Transverse colon (tissue), 4 donors: ENCODE measurements around the gene PLEKHG2. TPM values are rescaled to one million over a fixed set of nuclear protein-coding genes. Genes with fewer than 3 reads are reported as not detected.

Experiments used
- DNase-seq: peaks from one replicate; pipeline ENCODE4 v3.0.0-alpha.2; 2019
- H3K27ac ChIP-seq, 4 donors: fragments of 200-600 bp; sonication (generic); 2 replicates each; pipeline ENCODE4 v1.5.1; 2016 to 2018; ENCODE audit warnings: inconsistent platforms in 4 of 4
- H3K27me3 ChIP-seq: fragments of 200-600 bp; sonication (generic); 2 replicates; pipeline ENCODE4 v1.5.1; 2017; ENCODE audit warnings: inconsistent platforms
- H3K36me3 ChIP-seq, 4 donors: fragments of 200-600 bp; sonication (generic); 2 replicates each; pipeline ENCODE4 v1.5.1; 2017 to 2019; ENCODE audit warnings: inconsistent platforms in 4 of 4
- H3K4me1 ChIP-seq, 4 donors: fragments of 200-600 bp; sonication (generic); 2 replicates each; pipeline ENCODE4 v1.5.1; 2017 to 2020; ENCODE audit warnings: inconsistent platforms in 4 of 4
- H3K4me3 ChIP-seq, 4 donors: fragments of 200-600 bp; sonication (generic); 1 replicate in 1 of 4; 2 replicates in 3 of 4; pipeline versions ENCODE4 v1.5.1 to v1.6.1; 2017 to 2019; ENCODE audit warnings: inconsistent platforms in 4 of 4
- H3K9me3 ChIP-seq, 2 donors: fragments of 200-600 bp; sonication (generic); 2 replicates each; pipeline ENCODE4 v1.5.1; 2017 to 2019; ENCODE audit warnings: inconsistent platforms in 2 of 2
- EP300 ChIP-seq: sonication (generic); formaldehyde crosslinking; IDR thresholded peaks from one replicate; pipeline ENCODE4 v1.6.1; 2017; ENCODE audit warnings: antibody characterized with exemption, low read depth
- POLR2A ChIP-seq: fragments of 450-650 bp; IDR thresholded peaks from one replicate; pipeline ENCODE4 v1.6.1; 2016; ENCODE audit warnings: antibody characterized with exemption, mild to moderate bottlenecking, moderate library complexity
- POLR2AphosphoS5 ChIP-seq, 3 donors: sonication (generic); formaldehyde crosslinking; IDR thresholded peaks; one replicate each; pipeline ENCODE4 v1.6.1; 2016; ENCODE audit warnings: antibody characterized with exemption in 3 of 3
- WGBS, 2 donors: methylation state at CpG; one replicate each; pipeline ENCODE4 v1.1.5; 2018; ENCODE audit warnings: low coverage in 1 of 2; 5-methylcytosine and 5-hydroxymethylcytosine counted together
- in situ Hi-C, 4 donors: fragments of 200-750 bp; cut with MboI; loops; one replicate each; pipeline versions ENCODE4 v1.15.0 to v1.15.1; 2017; ENCODE audit warnings: low sequenced_read_pairs in 3 of 4, low pct_ligation_motif_present in 1 of 4, low pct_unique_long_range_greater_than_20kb in 1 of 4
- intact Hi-C: fragments of 100-400 bp; cut with DNase I; formaldehyde crosslinking; loops from one replicate; pipeline ENCODE4 v1.15.1; 2023; ENCODE audit warnings: low total_unique reads
- total RNA-seq, 4 donors: library from RNA; depleted of rRNA; stranded (reverse); fragments of >200 nt; gene quantifications; one replicate each; pipeline ENCODE4 v1.1.0, GENCODE V29; 2016
- TF ChIP-seq, protein P1 (sequence below), 5 experiments: fragments of 200-600 bp in 3 of 5; fragments of 450-650 bp in 2 of 5; sonication (generic) in 3 of 5; IDR thresholded peaks; 1 replicate in 2 of 5; 2 replicates in 3 of 5; pipeline ENCODE4 v1.5.1; 2016 to 2017; ENCODE audit warnings: antibody characterized with exemption in 5 of 5, inconsistent platforms in 3 of 5, mild to moderate bottlenecking in 2 of 5, moderate library complexity in 1 of 5

Gene PLEKHG2
- total RNA-seq, 4 donors from 2014 or later: 6.1 to 27.7 (median 11.9) TPM

DNA sequence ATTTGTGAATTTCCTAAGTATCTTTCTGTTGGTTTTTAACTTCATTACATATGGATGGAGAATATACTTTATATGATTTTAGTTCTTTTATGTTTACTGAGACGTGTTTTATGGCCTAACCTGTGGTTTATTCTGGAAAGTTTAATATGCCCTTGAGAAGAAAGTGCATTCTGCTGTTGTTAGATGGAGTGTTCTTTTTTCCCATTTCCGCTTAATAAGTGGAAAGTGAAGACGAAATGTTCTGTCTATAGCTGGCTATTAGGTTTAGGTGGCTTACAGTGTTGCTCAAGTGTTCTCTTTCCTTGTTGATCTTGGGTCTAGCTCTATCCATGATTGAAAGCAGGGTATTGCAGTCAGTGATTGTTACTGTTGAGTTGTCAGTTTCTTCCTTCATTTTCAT, 50.9 kb downstream of the PLEKHG2 start:
- H3K9me3 ChIP-seq: no peaks in the 10 kb centered on the region

DNA sequence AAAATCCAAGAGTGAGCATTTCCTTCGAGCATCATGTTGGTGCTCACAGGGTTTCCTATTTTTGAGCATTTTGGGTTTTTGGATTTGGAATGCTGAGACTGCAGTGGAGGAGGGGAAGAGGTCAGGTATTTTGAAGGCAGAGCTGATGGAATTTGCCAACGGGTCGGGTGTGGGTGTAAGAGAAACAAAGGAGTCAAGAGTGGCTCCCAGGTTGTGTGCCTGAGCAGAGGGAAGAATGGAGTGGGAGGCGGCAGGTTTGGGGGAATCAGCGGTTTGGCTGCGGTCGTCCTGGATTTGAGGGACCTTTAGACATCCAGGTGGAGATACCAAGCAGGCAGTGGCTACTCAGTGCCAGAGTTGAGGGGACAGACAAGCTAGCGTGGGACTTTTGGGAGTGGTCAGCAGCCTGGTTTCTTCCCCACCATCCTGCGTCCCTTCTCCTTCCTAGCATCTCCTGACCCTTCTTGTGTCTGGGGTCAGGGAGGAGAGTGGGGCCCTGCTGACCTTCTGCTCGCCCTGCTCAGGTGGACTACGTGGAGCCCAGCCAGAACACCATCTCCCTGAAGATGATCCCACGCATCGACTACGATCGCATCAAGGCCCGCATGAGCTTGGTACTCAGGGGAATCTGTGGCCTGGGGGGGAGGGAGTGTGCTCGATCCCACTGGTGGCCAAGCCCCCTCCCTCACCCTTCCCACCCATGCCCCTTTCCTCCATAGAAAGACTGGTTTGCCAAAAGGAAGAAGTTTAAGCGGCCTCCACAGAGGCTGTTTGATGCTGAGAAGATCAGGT, 53.7 kb downstream of the PLEKHG2 start:
- H3K27me3 ChIP-seq: no peaks in the 10 kb centered on the region
- TF ChIP-seq POLR2A: no peak
- TF ChIP-seq EP300: no peak
- TF ChIP-seq, protein P1, sequence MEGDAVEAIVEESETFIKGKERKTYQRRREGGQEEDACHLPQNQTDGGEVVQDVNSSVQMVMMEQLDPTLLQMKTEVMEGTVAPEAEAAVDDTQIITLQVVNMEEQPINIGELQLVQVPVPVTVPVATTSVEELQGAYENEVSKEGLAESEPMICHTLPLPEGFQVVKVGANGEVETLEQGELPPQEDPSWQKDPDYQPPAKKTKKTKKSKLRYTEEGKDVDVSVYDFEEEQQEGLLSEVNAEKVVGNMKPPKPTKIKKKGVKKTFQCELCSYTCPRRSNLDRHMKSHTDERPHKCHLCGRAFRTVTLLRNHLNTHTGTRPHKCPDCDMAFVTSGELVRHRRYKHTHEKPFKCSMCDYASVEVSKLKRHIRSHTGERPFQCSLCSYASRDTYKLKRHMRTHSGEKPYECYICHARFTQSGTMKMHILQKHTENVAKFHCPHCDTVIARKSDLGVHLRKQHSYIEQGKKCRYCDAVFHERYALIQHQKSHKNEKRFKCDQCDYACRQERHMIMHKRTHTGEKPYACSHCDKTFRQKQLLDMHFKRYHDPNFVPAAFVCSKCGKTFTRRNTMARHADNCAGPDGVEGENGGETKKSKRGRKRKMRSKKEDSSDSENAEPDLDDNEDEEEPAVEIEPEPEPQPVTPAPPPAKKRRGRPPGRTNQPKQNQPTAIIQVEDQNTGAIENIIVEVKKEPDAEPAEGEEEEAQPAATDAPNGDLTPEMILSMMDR (IDR thresholded peaks at IDR 0.05): no peak
- no peak for TF ChIP-seq POLR2AphosphoS5 (IDR thresholded peaks at IDR 0.05)
- in situ Hi-C loops (no loop called here), intact Hi-C loops (no loop called here)
- no peaks in the 10 kb centered on the region for H3K9me3 ChIP-seq
- DNase-seq: no peak
- H3K4me3 ChIP-seq: no peak overlapping the region
- no peak overlapping the region for H3K27ac ChIP-seq
- peaks cover 0 to 69% (median 35%) of the 10 kb centered on the region in 4 donors for H3K36me3 ChIP-seq
- 91 to 96% methylated on average over 10 to 18 of the region's 18 CpGs for WGBS, 2 donors
- H3K4me1 ChIP-seq: no peaks in the 10 kb centered on the region

More for the DNA sequence above, 50.9 kb downstream of the PLEKHG2 start:
- Histone ChIP-seq H3K4me3 (no peak overlapping the region), H3K36me3 (peaks cover 0 to 69% (median 30%) of the 10 kb centered on the region in 4 donors), H3K27ac (no peak overlapping the region), H3K4me1 (no peaks in the 10 kb centered on the region), H3K27me3 (no peaks in the 10 kb centered on the region)
- intact Hi-C loops (no loop called here), in situ Hi-C loops (no loop called here)
- DNase-seq: no peak
- WGBS, 2 donors: 68 to 90% methylated on average over 3 of the region's 3 CpGs
- TF ChIP-seq POLR2A: no peak
- no peak for TF ChIP-seq EP300

DNA sequence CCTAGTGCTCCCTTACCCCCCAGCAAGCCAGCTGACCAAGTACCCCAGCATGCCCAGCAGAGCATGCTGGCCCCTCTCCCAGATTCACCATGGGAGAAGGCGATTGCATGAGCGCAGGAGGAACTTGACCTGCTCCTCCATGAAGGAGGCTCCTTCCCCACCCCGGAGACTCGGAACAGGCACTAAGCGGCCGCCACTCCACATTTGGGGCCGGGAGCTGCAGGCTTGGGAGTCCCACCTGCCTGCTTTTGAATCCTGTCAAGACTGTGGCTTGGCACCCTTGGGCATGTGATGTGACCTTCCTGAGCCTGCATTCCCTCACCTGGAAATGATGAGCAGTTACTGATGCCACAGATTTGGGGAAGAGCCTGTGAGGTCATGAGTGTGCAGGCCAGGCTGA, 55.5 kb downstream of the PLEKHG2 start:
- Histone ChIP-seq H3K9me3 (no peaks in the 10 kb centered on the region), H3K4me1 (no peaks in the 10 kb centered on the region), H3K27me3 (no peaks in the 10 kb centered on the region), H3K27ac (no peak overlapping the region), H3K4me3 (no peak overlapping the region), H3K36me3 (peaks cover 0 to 87% (median 44%) of the 10 kb centered on the region in 4 donors)
- intact Hi-C loops: no loop called here
- WGBS, 2 donors: 88 to 100% methylated on average over 3 to 4 of the region's 7 CpGs
- TF ChIP-seq POLR2A (no peak), EP300 (no peak), POLR2AphosphoS5 (IDR thresholded peaks at IDR 0.05) (no peak)
- TF ChIP-seq, protein P1 (IDR thresholded peaks at IDR 0.05): no peak
- no peak for DNase-seq
- in situ Hi-C loops: no loop called here

DNA sequence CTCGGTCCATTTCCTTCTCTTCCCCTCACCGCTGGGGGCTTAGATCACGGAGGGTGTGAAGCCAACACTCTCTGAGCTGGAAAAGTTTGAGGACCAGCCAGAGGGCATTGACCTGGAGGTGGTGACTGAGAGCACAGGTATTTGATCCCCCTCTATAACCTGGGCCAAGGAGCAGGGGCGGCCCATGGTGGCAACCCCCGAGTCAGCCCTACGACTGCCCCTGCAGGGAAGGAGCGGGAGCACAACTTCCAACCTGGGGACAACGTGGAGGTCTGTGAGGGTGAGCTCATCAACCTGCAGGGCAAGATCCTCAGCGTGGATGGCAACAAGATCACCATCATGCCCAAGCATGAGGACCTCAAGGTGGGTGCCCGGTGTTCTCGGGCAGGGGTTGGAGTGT, 56.6 kb downstream of the PLEKHG2 start:
- peaks cover 0 to 88% (median 42%) of the 10 kb centered on the region in 4 donors for H3K36me3 ChIP-seq
- no peaks in the 10 kb centered on the region for H3K27me3 ChIP-seq
- intact Hi-C loops (no loop called here), in situ Hi-C loops (no loop called here)
- no peaks in the 10 kb centered on the region for H3K4me1 ChIP-seq
- no peak for TF ChIP-seq EP300
- H3K4me3 ChIP-seq: no peak overlapping the region
- DNase-seq: no peak
- WGBS, 2 donors: 92% methylated on average over 11 of the region's 11 CpGs; no CpG with 5 or more reads in 1 of the 2 donors
- no peaks in the 10 kb centered on the region for H3K9me3 ChIP-seq
- no peak overlapping the region for H3K27ac ChIP-seq

DNA sequence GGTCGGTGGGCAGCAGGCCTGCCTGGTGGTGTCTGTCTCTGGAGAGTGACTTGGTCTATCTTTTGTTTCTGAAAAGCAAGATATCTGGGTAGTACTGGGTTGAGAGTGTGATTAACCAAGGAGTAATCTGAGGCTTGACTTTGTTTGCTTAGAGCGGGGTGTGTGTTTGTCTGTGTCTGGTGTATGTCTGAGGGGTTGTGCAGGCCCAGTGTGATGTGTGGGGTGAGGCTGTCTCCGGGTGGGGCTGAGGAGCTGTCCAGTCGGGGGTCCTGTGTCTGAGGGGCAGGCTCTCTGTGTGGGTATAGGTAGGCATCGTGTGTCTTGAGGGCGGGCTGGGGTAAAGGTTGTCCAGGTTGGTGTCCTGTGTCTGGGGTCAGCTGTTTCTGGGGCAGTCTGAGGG, 57.1 kb downstream of the PLEKHG2 start:
- in situ Hi-C loops (no loop called here), intact Hi-C loops (no loop called here)
- Histone ChIP-seq H3K9me3 (no peaks in the 10 kb centered on the region), H3K4me3 (no peak overlapping the region), H3K36me3 (peaks cover 0 to 86% (median 39%) of the 10 kb centered on the region in 4 donors), H3K27ac (no peak overlapping the region), H3K27me3 (no peaks in the 10 kb centered on the region), H3K4me1 (no peaks in the 10 kb centered on the region)
- 81% methylated on average over 6 of the region's 6 CpGs; no CpG with 5 or more reads in 1 of the 2 donors for WGBS, 2 donors
- no peak for DNase-seq
- TF ChIP-seq EP300 (no peak), POLR2AphosphoS5 (IDR thresholded peaks at IDR 0.05) (no peak), POLR2A (no peak)
- TF ChIP-seq, protein P1 (IDR thresholded peaks at IDR 0.05): no peak
